Measurements from ENCODE around the gene SDS.

GRCh38 chr12:113432986-113433385, 29.3 kb upstream of the SDS start:
- TF ChIP-seq CTCF (IDR thresholded peaks at IDR 0.05; ENCODE audit: low read length) (no peak), EZH2 (IDR thresholded peaks at IDR 0.05; ENCODE audit: borderline replicate concordance, low read length) (no peak)
